Measurements from ENCODE around the gene VENTX.
"Not testable (repeated sequence)": the region's sequence is repeated elsewhere in the genome, so short reads cannot be mapped to it uniquely, and the experiment has no call there.

VENTX gene

DNA sequence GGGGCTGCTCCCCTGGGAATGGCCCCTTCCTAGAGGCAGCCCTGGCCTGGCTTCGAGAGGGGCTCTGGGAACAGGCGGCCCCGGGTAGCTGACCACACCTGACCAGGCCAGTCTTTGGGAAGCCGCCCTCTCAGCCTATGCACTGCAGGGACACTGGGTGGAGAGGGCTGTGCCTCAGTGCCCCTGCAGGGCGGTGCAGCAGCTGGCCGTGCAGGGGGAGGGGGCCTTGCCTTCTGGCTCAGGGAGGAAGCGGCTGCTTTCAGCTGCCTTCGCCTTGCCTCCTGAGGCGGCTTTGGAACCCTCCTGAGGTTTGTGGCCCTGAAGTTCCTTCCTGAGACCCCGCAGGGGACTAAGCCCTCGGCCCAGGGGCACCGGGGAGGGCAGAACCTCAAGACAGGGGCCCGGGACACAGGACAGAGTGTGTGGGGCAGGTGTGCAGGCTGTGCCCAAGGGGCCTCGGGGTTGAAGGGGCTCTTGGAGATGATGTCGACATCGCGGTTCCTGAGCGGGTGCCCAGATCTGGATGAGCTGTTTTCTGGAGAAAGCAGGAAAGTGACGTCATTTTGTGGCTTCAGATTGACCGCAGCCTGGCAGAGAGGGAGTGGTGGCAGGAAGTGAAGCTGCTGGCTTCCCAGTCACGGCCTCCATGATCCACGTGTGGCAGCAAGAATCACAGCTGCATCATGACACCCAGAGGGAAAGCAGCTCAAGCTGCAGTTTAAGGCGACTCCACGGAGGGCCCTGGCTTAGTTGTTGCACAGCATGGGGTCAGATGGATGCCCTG is 21.4 kb downstream of the VENTX start:
- DNase-seq: no peak

GRCh38 chr10:133259602-133259989 is 21.9 kb downstream of the VENTX start:
- no peak for DNase-seq

DNA sequence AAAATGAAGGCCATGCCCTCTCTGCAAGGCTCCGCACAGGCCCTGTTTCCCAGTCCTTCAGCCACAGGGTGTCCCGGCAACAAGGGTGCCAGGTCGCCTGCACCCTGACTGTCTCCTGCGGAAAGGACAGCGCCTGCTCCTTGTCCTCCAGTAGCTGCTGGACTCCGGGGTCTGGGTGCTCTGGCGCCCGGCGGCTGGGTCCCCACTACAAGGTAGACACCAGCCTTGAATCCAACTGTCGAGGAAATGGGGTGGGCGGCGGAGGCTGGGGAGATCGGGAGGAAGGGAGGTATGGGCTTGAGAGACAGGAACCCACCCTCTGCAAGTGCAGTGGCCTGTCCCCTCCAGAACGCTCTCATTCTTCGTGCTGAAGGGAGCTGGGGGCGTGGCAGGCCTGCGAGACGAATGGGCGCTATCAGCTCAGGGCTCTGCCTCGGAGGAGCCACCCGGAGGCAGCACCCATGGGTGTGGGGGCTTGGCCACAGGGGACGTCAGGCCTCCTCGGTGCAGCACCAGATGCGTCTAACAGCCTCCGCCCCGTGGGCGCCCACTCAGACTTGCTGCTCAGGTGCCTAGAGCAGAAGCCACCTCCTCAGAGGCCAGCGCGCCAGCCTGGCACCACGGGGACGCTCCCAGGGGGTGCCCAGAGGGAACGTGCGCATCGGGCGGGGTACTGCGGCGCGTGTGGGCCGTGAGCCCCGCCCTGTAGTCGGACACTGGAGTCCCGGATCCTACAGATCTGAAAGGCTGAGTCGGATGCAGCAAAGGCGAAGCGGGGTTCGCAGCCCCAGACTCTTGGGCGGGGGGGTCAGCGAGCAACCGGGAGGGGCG is 23.5 kb downstream of the VENTX start:
- no peak for DNase-seq

DNA sequence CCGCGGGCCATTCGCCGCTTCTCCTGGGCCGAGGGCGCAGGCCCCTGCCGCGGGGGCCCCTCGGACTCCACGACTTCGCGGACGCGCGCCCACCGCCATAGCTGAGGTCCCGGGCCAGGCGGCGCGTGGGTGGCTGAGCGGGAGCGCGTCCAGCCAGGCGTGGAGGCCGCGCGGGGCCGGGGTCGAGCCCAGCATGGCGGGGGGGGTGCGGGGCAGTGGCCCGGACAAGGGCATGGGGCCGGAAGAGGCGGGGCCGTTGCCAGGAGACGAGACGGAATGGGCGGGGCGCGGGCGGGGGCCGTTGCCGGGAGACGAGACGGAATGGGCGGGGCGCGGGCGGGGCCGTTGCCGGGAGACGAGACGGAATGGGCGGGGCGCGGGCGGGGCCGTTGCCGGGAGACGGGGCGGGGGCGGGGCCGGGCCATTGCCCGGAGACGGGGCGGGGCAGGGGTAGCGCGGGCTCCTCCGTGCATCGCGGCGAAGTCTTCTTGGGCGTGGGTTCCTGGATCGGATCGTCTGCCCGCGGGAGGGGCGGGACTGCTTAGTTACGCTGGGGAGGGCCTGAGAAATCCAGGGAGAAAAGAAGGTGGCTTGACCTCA is 24.2 kb downstream of the VENTX start:
- peak; percentile 5 for DNase-seq

DNA sequence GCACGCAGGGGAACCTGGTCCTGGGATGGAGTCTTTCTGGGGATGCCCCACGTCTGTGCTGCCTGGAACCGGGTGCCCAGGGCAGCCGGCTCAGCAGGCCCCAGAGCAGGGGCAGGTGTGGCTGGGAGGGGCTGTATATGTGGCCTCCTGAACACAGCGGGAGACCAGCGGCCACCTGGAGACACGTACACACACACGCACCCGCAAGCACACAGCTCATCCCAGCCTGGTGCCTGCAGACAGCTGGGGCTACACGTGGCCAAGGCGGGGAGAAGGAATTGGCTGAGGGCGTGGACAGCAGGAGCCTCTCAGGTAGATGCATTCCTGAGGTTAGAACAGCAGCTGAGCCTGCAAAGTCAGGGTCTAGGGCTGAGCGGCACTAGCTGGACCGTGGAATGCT is 25.0 kb downstream of the VENTX start:
- DNase-seq: peak; percentile 17

- no peak for DNase-seq
These were observed 26.0 kb downstream of the VENTX start for GRCh38 chr10:133263674-133264073.

GRCh38 chr10:133264461-133264860 is 26.8 kb downstream of the VENTX start:
- no peak for DNase-seq

DNA sequence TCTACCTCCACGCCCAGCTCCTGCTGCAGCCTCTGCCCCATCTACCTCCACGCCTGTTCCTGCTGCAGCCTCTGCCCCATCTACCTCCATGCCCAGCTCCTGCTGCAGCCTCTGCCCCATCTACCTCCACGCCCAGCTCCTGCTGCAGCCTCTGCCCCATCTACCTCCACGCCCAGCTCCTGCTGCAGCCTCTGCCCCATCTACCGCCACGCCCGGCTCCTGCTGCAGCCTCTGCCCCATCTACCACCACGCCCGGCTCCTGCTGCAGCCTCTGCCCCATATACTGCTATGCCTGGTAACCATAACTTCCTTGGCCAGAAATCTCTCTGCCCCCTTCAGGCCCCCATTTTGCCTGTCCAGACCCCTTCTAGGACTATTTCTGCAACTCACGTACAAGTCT is 27.4 kb downstream of the VENTX start:
- not testable (repeated sequence) for DNase-seq

DNA sequence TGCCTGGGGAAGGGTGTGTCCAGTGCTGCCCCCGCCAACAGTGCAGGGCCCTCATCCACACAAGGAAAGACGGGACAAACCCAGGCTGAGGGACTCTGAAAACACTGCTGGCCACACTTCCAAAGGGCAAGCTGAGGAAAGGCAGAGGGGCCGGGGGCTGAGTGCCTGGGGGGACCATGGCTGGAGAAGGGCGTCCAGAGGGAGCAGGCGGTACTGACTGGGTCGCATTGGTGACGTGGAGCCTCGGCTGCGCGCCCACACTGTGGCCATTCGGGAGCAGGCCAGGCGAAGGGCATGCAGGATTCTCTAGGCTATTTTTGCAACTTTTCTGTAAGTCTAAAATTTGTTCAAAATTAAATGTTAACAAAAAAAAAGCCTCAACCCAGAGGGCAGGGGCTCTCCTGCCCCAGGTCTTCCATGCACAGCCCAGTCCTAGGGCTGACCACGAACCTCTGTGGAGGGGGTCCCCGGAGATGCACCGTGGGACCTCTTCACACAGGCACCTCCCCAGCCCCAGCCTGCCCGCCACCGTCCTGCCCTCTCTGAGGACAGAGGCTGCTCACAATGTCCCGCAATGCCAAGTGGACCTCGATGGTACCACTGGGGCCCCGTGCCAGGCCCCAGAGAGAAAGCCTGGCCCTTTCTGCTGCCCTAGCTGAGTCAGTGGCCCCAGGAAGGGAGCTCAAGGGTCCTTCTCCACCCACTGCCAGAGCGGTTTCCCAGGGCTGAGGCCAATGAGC is 28.6 kb downstream of the VENTX start:
- no peak for DNase-seq

- no peak for DNase-seq
These were observed 29.6 kb downstream of the VENTX start for GRCh38 chr10:133267293-133267692.

DNA sequence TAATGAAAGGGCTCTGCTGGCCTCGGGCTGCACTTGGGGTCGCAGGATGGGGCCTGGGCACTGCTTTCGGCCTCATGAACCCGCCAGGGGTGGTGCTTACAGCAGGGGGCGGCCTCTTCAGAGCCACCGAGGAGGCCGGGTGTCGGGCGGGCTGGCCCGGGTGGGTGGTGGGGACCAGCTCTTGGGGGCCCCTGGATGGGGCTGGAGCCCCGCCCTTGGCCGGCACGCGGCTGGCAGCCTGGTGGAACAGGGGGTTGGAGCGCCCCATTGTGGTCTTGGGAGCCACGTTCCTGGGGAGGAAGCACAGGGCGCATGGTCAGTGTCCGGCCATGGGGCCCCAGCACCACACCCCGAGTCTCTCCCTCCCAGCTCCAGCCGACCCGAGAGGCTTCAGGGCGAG is 30.2 kb downstream of the VENTX start:
- no peak for DNase-seq

- DNase-seq: no peak
These were observed 30.9 kb downstream of the VENTX start for GRCh38 chr10:133268532-133268931.

DNA sequence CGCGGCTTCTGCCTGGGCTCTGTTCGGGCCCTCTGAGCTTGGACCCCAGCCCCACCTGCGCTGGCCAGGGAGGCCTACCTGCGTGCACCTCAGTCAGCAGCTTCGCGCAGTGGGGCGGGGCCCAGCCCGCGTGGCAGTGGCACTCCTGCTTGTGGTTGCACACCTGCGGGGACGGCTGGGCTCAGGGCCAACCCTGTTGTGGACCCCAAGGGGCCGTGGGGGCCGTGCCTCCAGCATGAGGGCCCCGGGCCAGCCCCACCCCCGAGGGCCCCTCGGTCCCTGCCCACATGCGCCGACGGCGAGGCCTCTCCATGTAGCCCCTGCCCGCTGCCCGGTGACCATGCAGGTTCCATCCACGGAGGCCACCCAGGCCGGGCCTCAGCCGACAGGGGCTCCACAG is 31.7 kb downstream of the VENTX start:
- DNase-seq: no peak

DNA sequence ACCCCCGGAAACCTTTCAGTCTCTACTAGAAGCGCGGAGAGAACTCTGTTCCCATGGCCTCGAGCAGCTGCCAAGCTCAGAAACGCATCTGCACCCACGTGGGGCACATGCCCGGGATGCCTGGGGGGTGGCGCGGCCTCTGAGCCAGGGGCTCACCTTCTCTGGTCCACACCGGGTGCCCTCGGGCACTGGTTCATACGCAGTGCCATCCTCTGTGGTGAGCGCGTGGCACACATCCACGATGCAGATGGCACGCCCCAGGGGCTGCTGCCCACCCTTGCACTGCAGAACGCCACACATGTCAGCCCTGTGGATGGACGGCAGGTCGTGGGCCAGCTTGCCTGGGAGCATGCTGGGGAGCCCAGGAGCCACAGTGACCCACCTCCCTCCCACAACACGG is 32.5 kb downstream of the VENTX start:
- DNase-seq: no peak

DNA sequence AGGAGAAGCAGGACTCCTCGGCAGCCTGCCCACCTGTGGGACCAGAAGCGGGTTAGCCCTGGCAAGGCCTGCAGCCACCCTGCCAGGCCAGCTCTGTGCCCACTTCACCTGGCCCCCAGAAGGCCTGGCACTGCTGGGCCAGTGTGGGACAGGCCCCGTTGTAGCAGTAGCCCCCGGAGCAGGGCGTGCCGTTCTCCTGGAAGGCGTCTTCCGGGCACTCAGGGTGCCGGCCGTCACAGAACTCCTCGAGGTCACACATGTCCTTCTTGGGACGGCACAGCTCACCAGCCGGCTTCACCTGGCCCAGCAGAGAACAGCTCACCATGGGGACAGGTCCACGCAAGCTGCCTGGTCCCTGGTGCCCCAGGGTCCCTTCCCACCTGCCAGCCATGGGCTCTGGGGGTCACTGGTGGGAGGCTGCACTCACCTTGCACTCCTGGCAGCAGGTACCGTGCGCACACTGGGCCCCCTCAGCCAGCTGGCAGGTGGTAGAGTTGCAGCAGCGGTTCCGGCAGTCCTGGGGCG is 33.2 kb downstream of the VENTX start:
- no peak for DNase-seq

DNA sequence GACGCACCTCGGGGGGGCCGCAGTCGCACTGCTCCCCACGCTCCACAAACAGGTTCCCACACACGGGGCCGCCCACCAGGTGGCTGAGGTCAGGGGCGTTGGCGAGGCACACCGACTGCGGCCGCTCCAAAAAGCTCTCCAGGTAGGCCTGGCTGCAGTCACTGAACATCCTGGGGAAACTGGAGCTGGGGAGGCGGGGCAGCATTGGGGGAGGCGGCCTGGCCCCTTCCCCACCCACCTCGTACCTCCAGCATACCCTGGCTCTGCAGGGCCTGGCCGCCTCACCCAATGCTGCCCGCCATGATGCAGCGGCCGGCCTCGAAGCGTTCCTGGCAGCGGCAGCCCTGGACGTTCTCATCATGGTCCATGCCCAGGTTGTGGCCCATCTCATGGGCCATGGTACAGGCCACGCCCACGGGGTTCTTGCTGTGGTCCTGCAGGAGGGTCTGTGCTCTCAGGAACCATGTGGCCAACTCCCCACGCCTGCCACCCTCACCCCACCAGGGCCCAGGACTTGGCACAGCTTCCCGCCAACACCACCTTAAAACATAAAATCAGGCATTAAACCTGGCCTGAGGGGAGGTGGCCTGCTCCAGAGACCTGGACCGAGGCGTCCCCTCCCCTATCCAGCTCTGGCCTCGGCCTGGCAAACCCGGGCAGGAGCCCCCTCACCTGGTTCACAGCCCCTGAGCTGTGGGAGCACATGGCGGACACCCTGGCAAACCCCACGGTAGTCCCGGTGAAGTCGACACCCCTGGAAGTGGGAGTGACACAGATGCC is 34.1 kb downstream of the VENTX start:
- DNase-seq: no peak

GRCh38 chr10:133272301-133272963 is 34.8 kb downstream of the VENTX start:
- DNase-seq: no peak

DNA sequence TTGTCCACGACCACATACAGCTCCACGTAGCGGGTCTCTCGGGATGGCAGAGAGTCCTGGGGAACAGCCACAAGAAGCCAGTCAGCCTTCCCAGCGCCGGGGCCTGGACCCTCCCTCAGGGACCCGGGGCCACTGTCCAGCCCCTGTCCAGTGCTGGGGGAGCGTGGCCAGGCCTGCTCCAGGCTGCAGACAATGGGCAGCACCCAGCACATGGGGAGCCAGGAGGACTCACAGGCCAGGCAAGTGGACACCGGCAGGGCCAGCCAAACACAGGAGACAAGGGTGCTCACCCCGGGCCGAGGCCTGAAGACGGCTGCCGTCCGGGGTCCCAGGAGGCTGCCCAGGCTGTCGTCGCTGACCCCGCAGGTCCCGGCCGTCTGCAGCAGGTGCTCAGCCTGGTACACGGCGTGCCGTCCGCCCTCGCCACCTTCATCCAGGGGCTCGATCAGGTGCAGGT is 35.3 kb downstream of the VENTX start:
- no peak for DNase-seq

DNA sequence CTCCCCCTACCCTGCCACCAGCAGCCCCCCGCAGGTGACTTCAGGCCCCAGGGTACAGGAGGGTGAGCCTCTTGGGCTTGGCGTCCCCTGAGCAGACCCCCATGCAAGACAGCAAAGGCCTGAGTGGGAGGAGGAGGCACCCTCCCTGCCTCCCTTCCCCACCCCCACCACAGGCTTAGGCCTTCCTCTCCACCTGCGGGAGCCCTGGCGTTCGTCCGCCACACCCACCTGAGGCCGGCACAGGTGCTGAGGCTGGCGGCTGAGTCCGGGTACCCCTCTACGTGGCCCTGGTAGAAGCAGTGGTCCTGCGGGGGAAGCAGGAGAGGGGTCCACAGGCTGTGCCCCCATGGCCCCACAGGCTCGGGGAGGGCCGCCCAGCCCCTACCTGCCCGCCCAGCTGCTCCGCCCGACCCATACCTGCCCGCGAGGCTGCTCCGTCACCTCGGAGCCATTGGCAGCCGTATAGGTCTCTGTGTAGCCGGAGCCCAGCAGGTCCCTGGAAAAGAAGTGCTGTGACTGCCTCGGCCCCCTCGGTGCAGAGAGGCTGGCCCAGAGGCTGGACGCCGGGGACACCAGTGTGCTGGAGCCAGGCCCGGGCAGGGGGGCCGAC is 36.0 kb downstream of the VENTX start:
- DNase-seq: no peak

DNA sequence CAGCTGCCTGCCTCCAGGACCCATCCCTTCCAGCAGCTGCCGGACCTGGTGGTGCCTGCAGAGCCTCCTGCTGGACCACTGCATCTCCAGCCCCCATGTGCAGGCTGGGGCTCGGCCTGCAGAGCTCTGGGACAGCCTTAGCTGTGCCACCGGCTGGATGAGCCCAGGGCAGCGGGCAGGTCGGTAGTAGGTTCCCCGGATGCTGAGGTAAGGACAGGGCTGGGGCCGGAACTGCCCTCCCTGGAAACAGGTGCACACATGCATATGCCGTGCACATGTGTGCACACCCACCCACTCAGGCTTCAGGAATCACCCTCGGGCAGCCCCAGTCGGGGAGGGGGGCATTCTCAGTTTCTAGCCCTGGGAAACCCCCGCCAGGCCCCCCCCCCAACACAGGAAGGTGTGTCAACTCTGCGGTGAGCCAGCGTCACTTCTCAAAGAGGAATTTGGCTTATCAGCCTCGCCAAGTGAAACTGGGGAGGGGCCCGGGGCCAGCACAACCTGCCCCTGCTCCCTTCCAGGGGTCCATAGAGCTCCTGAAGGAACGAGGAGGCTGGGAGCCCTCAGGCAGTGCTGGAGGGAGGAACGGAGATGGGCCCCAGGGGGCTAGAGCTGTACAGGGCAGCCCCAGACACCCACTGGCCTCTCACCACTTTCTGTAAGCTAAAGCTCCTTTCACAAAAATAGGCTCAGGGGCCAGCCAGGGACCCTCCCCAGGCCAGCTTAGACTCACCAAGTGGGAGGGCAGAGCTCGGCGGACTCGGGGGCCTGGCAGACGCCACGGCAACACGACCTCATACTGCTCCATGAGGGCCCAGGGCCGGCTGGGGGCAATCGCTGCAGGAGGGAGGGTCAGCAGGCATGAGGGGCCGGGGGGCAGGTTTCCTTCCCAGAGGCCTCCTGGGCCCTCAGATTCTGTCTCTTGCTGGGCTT is 37.4 kb downstream of the VENTX start:
- DNase-seq: no peak

Data from DMS79 (cell line).